ENCODE measurements around the gene MAPK12.

The MAPK12 gene

DNA sequence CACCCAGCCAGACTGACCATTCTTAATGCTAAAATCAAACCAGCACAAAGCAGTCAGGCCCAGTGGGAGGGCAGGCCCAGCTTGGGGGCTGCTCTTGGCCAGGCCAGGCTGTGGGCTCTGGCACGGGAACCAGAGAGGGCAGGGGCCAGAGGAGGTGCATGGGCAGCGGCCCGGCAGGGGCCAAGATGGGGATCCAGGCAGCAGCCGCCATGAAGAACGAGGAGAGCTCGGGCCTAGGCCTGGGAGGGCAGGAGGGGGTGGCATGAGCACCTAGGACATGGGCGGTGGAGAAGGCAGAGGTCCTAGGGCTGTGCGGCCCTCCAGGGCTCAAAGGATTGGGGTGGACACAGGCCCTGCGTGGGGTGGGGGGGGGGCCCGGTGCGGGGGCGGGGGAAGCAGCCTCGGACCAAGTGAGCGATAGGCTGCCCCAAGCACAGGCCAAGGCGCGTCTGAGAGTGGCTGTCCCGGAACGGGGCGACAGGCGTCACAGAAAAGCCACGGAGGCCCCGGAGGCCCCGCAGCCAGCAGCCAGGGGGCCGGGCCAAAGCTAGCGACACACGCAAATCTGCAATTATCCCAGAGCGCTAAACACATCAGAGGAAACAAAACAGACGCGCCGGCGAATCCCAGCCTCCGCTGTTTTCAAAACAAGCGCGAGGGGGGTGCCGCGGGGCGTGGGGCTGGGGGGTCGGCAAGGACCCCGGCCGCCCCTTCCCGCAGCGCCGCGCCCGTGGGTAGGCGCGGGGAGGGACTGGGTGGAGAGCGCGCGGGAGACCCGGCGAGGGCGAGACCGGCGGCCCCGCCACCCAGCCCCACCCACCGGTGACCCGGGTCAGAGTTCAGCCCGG lies 37.7 kb upstream of the MAPK12 start:
- no peak for DNase-seq

GRCh38 chr22:50298266-50298637 lies 36.8 kb upstream of the MAPK12 start:
- DNase-seq, result no peak

- no peak for DNase-seq
Observed at GRCh38 chr22:50297510-50298265, 36.2 kb upstream of the MAPK12 start.

- DNase-seq, result no peak
Observed at GRCh38 chr22:50296658-50297490, 35.4 kb upstream of the MAPK12 start.

DNA sequence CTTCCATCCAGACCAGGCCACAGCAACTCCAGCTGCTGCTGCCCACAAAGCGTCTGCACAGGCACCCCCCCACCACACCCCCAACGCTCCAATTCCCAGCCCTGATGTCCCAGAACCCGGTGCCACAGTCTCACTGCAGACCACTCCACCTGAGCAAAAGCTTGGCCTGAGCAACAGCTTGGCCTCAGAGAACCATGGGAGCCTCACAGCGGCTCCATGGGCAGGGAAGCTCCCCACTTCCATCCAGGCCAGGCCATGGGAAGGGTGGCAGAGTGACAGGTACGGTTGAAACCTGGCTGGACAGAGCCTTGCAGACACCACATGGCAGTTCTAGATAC lies 32.8 kb upstream of the MAPK12 start:
- no peak for DNase-seq

DNA sequence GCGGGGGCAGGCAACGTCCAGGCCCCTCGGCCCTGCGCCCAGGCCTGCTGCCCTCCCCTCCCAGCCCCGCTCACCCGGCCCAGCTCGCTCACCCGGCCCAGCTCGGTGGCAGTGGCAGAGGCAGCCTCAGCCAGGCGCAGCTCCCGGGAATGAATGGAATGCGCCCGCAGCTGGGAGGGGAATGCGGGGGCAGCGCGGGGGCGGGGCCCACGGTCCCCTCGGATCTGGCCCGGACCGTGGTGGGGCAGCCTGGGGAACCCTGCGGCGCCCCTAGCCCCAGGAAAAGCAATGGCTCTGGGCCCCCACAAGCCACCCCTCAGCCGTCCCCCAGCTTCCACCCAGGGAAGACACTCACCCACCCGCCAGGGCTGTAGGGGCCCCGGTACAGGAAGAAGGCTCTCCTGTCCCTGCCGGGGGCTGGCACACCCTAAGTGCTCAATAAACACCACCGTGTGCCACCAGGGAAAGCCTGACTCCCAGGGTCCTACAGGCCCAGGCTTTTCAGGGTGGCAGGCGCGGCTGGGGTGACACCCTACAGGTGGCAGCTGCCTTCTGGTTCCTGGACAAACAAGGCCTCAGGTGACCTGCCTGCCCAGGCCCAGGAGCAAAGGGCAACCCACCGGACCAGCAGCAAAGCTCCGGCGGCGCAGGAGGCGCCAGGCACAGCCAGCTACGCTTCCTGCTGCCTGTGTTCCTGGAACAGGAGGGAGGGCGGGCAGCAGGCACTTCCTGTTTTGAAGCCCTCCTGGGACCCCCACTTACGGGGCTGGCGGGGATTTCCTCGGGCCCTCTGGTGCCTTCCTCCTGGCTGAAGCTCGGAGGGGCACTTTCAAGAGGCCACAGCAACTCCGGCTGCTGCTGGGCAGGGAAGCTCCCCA lies 32.2 kb upstream of the MAPK12 start:
- DNase-seq, result peak; percentile 77

- DNase-seq, result no peak
Observed at GRCh38 chr22:50292643-50293440, 31.4 kb upstream of the MAPK12 start.

- no peak for DNase-seq
Observed at GRCh38 chr22:50289942-50290630, 28.6 kb upstream of the MAPK12 start.

DNA sequence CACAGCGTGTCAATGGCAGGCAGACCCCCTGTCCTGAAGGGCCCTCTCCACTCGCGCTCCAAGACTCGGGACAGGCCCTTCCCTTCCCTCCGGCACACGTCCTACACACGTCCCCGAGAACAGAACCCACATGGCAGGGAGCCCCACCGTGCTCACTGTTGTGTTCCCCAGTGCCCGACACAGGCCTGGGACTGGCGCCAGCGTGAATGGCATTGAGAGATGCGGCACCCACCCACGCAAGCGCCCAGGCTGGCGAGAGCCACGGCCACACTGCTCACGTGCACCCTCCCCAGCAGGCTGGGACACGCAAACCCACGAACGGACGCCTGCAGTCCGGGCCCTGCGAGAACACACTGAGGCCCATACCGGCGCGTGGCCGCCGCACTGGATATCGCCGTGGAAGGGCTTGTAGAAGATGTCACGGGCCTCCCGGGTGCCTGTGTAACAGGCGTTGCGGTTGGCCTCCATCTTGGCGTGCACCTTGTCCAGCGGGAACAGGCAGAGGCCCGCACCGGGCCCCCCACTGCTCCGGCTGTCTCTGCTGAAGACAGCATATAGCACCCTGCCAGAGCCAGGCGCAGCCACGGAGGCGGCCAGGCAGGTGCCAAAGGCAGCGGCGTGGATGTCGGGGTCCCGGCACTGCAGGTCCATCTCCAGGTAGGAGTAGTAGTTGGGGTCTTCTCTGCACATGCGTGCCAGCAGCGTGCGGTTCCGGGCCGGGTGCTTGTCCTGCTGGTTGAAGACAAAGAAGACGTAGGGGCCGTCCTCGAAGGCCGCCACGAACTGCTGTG lies 27.9 kb upstream of the MAPK12 start:
- no peak for DNase-seq

DNA sequence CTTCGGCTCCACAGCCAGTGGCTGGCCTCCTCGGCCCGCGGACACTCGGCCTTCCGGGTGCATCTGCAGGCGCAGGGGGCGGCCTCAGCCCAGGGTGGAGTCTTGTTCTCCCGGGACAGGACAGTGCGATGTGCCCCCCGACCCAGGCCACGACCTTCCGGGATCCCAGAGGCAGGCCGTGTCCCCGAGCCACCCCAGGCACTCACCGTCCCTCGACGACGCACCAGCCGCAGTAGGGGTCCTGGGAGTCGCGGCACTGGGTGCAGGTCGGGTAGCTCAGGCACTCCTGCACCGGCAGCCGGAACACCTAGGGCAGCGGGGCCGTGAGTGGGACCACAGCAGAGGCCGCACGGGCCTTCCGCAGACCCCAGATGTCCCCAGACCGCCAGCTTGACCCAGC lies 26.2 kb upstream of the MAPK12 start:
- no peak for DNase-seq

GRCh38 chr22:50286701-50287318 lies 25.3 kb upstream of the MAPK12 start:
- DNase-seq, result no peak

- DNase-seq, result no peak
Observed at GRCh38 chr22:50286275-50286674, 24.8 kb upstream of the MAPK12 start.

DNA sequence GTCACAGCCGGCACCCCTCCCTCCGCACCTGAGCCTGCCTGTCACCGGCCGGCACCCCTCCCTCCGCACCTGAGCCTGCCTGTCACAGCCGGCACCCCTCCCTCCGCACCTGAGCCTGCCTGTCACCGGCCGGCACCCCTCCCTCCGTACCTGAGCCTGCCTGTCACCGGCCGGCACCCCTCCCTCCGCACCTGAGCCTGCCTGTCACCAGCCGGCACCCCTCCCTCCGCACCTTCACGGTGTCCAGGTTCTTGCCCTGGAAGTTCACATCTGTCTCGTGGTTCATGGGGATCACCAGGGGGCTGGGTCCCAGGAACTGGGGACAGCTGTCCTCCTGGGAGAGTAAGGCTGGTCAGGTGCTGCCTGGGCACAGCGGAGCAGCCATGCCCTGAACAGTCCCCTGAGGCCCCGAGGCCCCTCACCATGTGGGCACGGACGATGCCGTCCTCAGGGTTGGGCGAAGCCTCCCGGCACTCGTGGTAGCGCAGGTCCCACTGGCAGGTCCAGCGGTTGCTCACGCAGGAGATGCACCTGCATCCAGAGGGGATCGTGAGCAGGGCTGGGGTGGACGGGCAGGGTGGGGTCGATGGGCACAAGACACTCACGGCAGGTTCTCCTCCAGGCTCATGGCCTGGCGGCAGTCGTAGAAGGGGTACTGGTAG lies 24.2 kb upstream of the MAPK12 start:
- DNase-seq, result no peak

- no peak for DNase-seq
Observed at GRCh38 chr22:50284479-50284878, 23.0 kb upstream of the MAPK12 start.

GRCh38 chr22:50283821-50284220 lies 22.3 kb upstream of the MAPK12 start:
- no peak for DNase-seq

DNA sequence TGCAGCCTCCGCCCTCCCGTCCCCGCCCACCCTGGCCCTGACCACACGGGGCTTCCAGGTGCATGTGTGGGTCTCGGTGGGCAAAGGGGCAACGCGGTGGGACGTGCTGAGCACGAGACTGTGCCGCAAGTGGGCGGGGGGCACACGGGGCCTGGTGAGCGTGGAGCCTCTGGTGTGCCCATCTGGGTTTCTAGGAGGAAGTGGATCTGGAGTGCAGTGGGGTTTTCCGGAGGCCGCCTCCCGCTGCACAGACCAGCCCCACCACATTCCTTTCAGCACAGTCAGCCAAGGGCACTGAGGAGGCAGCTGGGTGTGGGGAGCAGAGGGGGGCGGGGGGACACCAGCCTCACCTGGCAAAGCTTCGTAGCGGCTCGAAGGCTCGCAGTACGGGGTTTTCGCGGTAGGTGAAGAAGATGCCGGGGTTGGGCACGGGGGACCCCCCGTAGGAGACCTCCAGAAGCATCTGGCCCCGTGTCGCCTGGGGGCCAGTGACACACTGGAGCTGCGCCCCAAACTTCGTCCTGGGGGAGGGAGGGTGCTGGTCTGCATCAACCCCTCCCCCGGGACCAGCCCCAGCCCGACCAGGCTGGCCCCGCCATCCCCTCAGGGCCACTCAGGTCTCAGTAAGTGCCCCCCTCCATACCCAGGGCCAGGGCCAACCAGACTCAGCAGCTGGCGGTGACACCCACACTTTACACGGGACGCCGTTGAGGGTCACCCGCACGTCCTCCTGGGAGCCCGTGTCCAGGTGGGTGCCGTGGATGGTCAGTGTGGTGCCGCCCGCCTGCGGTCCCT lies 21.1 kb upstream of the MAPK12 start:
- peak; percentile 97 for DNase-seq

GRCh38 chr22:50281957-50282356 lies 20.5 kb upstream of the MAPK12 start:
- DNase-seq, result no peak

DNA sequence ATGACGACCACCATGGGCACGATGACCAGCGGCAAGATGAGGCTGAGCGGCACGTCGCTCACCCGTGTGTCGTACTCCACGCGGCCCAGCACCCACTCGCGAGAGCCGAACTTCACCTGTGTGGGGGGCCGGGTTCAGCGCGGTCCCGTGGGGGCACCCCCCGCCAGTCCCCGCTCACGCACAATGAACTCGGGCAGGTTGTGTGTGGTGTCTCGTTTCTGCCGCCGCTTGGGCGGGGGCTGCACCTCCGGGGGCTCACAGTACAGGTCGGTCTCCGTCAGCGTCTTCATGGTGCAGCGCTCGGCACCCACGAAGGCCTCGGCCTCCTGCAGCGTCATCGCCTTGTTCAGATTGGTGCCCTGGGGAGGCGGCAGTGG lies 19.9 kb upstream of the MAPK12 start:
- no peak for DNase-seq
